MM.1S (cell line): ENCODE data around the gene AMFR.

Experiments
- DNase-seq: peaks from one replicate; pipeline ENCODE4 v3.0.0-alpha.2; 2015
- H2AFZ ChIP-seq: fragments of 300-600 bp; sonication (generic); 2 replicates; pipeline ENCODE4 v1.6.0; 2016; ENCODE audit warnings: antibody characterized with exemption, low read length
- H3F3A ChIP-seq: fragments of 300-600 bp; sonication (generic); 2 replicates; pipeline ENCODE4 v1.6.1; 2016; ENCODE audit warnings: mild to moderate bottlenecking, antibody characterized with exemption, low read length, moderate library complexity, mixed read lengths; ENCODE audit not compliant: insufficient read depth
- H3K27ac ChIP-seq: fragments of 300-600 bp; sonication (generic); 2 replicates; pipeline ENCODE4 v1.5.1; 2016; ENCODE audit warnings: mild to moderate bottlenecking, low read length
- H3K27me3 ChIP-seq: fragments of 300-600 bp; sonication (generic); replicated peaks from 2 replicates; pipeline ENCODE4 v1.6.0; 2016; ENCODE audit warnings: low read length; ENCODE audit not compliant: insufficient read depth
- H3K36me3 ChIP-seq: fragments of 300-600 bp; sonication (generic); replicated peaks from 2 replicates; pipeline ENCODE4 v1.6.1; 2016; ENCODE audit warnings: mild to moderate bottlenecking, low read length, mixed read lengths; ENCODE audit not compliant: insufficient read depth
- H3K4me1 ChIP-seq: fragments of 300-600 bp; sonication (generic); 2 replicates; pipeline ENCODE4 v1.6.1; 2016; ENCODE audit warnings: low read length, mixed read lengths
- H3K4me2 ChIP-seq: fragments of 300-600 bp; sonication (generic); 2 replicates; pipeline ENCODE4 v1.6.0; 2016; ENCODE audit warnings: low read depth, low read length
- H3K4me3 ChIP-seq: fragments of 300-600 bp; sonication (generic); 2 replicates; pipeline ENCODE4 v1.5.1; 2016; ENCODE audit warnings: low read length, mixed read lengths
- H3K79me2 ChIP-seq: fragments of 300-600 bp; sonication (generic); 2 replicates; pipeline ENCODE4 v1.6.1; 2016; ENCODE audit warnings: mixed run types, low read length, mixed read lengths
- H3K9ac ChIP-seq: fragments of 300-600 bp; sonication (generic); 2 replicates; pipeline ENCODE4 v1.6.1; 2016; ENCODE audit warnings: low read length, mixed read lengths
- H3K9me2 ChIP-seq: fragments of 300-600 bp; sonication (generic); replicated peaks from 2 replicates; pipeline ENCODE4 v1.6.1; 2016; ENCODE audit warnings: mild to moderate bottlenecking, low read length, mixed read lengths; ENCODE audit not compliant: insufficient read depth
- H3K9me3 ChIP-seq: fragments of 300-600 bp; sonication (generic); replicated peaks from 2 replicates; pipeline ENCODE4 v1.6.1; 2016; ENCODE audit warnings: mild to moderate bottlenecking, low read length, mixed read lengths; ENCODE audit not compliant: insufficient read depth
- H4K20me1 ChIP-seq: fragments of 300-600 bp; sonication (generic); 2 replicates; pipeline ENCODE4 v1.6.1; 2016; ENCODE audit warnings: mild to moderate bottlenecking, low read length, moderate library complexity, mixed read lengths; ENCODE audit not compliant: insufficient read depth
- EZH2 ChIP-seq: fragments of 300-600 bp; sonication (generic); optimal IDR thresholded peaks from 2 replicates; pipeline ENCODE3; 2017; ENCODE audit warnings: low read depth, mild to moderate bottlenecking, antibody characterized with exemption, low read length, mixed read lengths
- EZH2phosphoT487 ChIP-seq: fragments of 300-600 bp; sonication (generic); IDR thresholded peaks from 2 replicates; pipeline ENCODE4 v1.6.1; 2018; ENCODE audit warnings: antibody characterized with exemption, low read length
- TF ChIP-seq, protein P1 (sequence below): fragments of 300-600 bp; sonication (generic); IDR thresholded peaks from 2 replicates; pipeline ENCODE4 v1.5.1; 2016; ENCODE audit warnings: antibody characterized with exemption, low read length, mixed read lengths

AMFR gene

DNA sequence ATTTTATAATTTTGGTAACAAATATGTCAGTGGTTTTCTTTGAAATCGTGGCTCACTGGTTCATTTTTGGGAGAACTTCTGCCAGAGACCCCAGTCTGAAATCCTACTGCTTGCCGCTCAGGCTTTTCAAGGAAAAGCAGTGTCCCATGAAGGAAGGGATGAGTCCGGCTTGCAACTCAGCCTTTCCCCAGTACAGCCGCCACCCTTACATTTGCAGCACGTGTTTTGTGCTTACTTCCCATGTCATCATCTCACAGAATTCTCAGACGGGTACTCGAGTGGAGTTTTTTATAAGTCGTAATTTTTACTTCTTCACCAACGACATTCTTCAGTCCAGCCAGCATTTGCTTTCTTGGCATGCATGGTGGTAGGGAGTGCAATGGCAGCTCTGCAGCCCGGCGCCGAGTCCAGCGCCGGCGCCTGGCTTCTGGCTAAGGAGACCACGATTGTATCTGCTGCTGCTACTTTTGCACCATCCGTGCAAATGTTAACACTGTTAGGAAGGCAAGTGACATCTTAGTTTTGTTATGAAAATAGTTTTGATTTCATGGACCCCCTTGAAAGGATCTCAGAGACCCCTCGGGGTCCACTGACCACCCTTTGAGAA is 111.0 kb downstream of the AMFR start:
- TF ChIP-seq EZH2phosphoT487 (no peak), EZH2 (no peak)
- TF ChIP-seq, protein P1, sequence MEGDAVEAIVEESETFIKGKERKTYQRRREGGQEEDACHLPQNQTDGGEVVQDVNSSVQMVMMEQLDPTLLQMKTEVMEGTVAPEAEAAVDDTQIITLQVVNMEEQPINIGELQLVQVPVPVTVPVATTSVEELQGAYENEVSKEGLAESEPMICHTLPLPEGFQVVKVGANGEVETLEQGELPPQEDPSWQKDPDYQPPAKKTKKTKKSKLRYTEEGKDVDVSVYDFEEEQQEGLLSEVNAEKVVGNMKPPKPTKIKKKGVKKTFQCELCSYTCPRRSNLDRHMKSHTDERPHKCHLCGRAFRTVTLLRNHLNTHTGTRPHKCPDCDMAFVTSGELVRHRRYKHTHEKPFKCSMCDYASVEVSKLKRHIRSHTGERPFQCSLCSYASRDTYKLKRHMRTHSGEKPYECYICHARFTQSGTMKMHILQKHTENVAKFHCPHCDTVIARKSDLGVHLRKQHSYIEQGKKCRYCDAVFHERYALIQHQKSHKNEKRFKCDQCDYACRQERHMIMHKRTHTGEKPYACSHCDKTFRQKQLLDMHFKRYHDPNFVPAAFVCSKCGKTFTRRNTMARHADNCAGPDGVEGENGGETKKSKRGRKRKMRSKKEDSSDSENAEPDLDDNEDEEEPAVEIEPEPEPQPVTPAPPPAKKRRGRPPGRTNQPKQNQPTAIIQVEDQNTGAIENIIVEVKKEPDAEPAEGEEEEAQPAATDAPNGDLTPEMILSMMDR: no peak
- Histone ChIP-seq H3K27ac (no peak overlapping the region), H3K36me3 (no peaks in the 10 kb centered on the region), H3K9me2 (no peaks in the 10 kb centered on the region), H3K27me3 (no peaks in the 10 kb centered on the region), H3K4me2 (no peak overlapping the region), H4K20me1 (no peaks in the 10 kb centered on the region), H3K9ac (no peak overlapping the region), H2AFZ (no peak overlapping the region), H3K4me3 (no peak overlapping the region), H3F3A (no peaks in the 10 kb centered on the region), H3K4me1 (no peaks in the 10 kb centered on the region), H3K9me3 (no peaks in the 10 kb centered on the region), H3K79me2 (no peaks in the 10 kb centered on the region)
- DNase-seq: no peak

DNA sequence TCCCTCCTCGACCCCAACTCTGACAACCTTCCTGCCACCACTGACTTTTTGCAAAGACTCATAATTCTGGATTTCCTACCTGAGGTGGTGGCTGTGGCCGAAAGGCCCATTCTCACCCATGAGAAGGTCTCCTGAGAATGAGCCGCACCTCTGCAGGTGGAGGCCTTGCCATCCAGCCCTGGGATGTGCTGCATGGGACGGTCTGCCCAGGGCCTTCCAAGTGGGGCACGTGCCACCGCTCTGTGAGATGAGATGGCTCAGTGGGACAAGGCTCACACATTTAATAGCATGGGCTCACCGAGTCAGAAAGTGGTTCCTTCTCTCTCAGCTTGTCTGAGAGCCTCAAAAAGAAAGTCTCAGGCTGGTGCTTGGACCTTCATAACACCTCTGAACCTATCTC is 112.8 kb downstream of the AMFR start:
- Histone ChIP-seq H3K9ac (no peak overlapping the region), H3K4me1 (no peaks in the 10 kb centered on the region), H3K36me3 (no peaks in the 10 kb centered on the region), H3K27ac (no peak overlapping the region), H3K79me2 (no peaks in the 10 kb centered on the region), H3K4me3 (no peak overlapping the region), H3K9me3 (no peaks in the 10 kb centered on the region), H3K9me2 (no peaks in the 10 kb centered on the region), H3K4me2 (no peak overlapping the region), H2AFZ (no peak overlapping the region), H3K27me3 (0 out of 2 replicates have a peak, but pooled peaks cover under 1% of the 10 kb centered on the region), H4K20me1 (no peaks in the 10 kb centered on the region), H3F3A (no peaks in the 10 kb centered on the region)
- no peak for DNase-seq
- no peak for TF ChIP-seq EZH2
- TF ChIP-seq, protein P1: no peak
- no peak for TF ChIP-seq EZH2phosphoT487

DNA sequence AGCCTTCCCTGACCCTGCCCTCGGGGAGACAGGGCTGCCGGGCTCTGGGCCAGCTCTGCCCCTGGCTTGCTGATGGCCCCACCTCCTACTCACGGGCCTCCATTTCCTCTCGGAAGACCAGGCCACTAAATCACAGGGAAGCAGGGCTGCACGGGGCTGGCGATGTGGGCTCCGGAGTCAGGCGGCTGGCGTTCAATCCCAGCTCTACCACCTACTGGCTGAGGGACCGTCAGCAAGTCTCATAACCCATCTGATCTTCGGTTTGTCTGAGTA is 113.4 kb downstream of the AMFR start:
- H3K27ac ChIP-seq: no peak overlapping the region
- no peaks in the 10 kb centered on the region for H3K4me1 ChIP-seq
- H3K27me3 ChIP-seq: 0 out of 2 replicates have a peak, but pooled peaks cover 4% of the 10 kb centered on the region
- H3K4me2 ChIP-seq: no peak overlapping the region
- no peak overlapping the region for H3K9ac ChIP-seq
- TF ChIP-seq EZH2 (no peak), EZH2phosphoT487 (no peak)
- TF ChIP-seq, protein P1: no peak
- H3K79me2 ChIP-seq: no peaks in the 10 kb centered on the region
- no peaks in the 10 kb centered on the region for H3F3A ChIP-seq
- no peaks in the 10 kb centered on the region for H3K9me3 ChIP-seq
- no peak overlapping the region for H2AFZ ChIP-seq
- H4K20me1 ChIP-seq: no peaks in the 10 kb centered on the region
- H3K9me2 ChIP-seq: no peaks in the 10 kb centered on the region
- no peaks in the 10 kb centered on the region for H3K36me3 ChIP-seq
- no peak overlapping the region for H3K4me3 ChIP-seq
- DNase-seq: no peak
